DND-41 (cell line): ENCODE data around the gene IQCF2.

Source experiments
- ATAC-seq: fragments of 200-7000 bp; cut with Tn5 transposase; 3 replicates; pipeline ENCODE4 v1.9.1; 2021; ENCODE audit warnings: low read depth; ENCODE audit not compliant: insufficient read depth
- DNase-seq: peaks from one replicate; pipeline ENCODE4 v3.0.0-alpha.2; 2020
- H2AFZ ChIP-seq: 2 replicates; pipeline ENCODE4 v1.6.0; 2012; ENCODE audit warnings: low read depth, low read length
- H3K27ac ChIP-seq: 2 replicates; pipeline ENCODE4 v1.5.1; 2012; ENCODE audit warnings: low read length, inconsistent platforms
- H3K27me3 ChIP-seq: fragments of 200-600 bp; sonication (generic); 2 replicates; pipeline ENCODE4 v1.6.0; 2012; ENCODE audit warnings: low read length, mild to moderate bottlenecking, inconsistent platforms; ENCODE audit not compliant: insufficient read depth, poor library complexity
- H3K36me3 ChIP-seq: 2 replicates; pipeline ENCODE4 v1.5.1; 2012; ENCODE audit warnings: low read length, inconsistent platforms; ENCODE audit not compliant: insufficient read depth
- H3K4me1 ChIP-seq: 2 replicates; pipeline ENCODE4 v1.5.1; 2012; ENCODE audit warnings: mild to moderate bottlenecking, low read length; ENCODE audit not compliant: insufficient read depth
- H3K4me2 ChIP-seq: 2 replicates; pipeline ENCODE4 v1.6.0; 2012; ENCODE audit warnings: mild to moderate bottlenecking, moderate library complexity, low read length, inconsistent platforms; ENCODE audit not compliant: insufficient read depth
- H3K4me3 ChIP-seq, 2 experiments: fragments of 200-600 bp in 1 of 2; shearing (Covaris generic) in 1 of 2; 2 replicates each; pipeline ENCODE4 v1.5.1; 2012 to 2016; ENCODE audit warnings: inconsistent platforms in 2 of 2, low read length in 2 of 2, mild to moderate bottlenecking in 2 of 2, low read depth in 1 of 2, moderate library complexity in 1 of 2
- H3K79me2 ChIP-seq: 2 replicates; pipeline ENCODE4 v1.6.0; 2012; ENCODE audit warnings: low read length, inconsistent platforms; ENCODE audit not compliant: insufficient read depth
- H3K9ac ChIP-seq: 2 replicates; pipeline ENCODE4 v1.6.0; 2012; ENCODE audit warnings: low read depth, mild to moderate bottlenecking, inconsistent platforms, low read length, moderate library complexity
- H3K9me3 ChIP-seq: 2 replicates; pipeline ENCODE4 v1.5.1; 2012; ENCODE audit warnings: low read length, moderate library complexity, mild to moderate bottlenecking, inconsistent platforms; ENCODE audit not compliant: insufficient read depth, severe bottlenecking
- H4K20me1 ChIP-seq: 2 replicates; pipeline ENCODE4 v1.6.0; 2012; ENCODE audit warnings: low read length; ENCODE audit not compliant: insufficient read depth
- EZH2 ChIP-seq: IDR thresholded peaks from 3 replicates; pipeline ENCODE4 v1.6.1; 2012; ENCODE audit warnings: borderline replicate concordance, low read depth, mild to moderate bottlenecking, moderate library complexity, low read length, inconsistent platforms; ENCODE audit not compliant: severe bottlenecking
- TF ChIP-seq, protein P1 (sequence below): IDR thresholded peaks from 2 replicates; pipeline ENCODE4 v1.5.1; 2012; ENCODE audit warnings: borderline replicate concordance, low read length, moderate library complexity, mild to moderate bottlenecking; ENCODE audit not compliant: poor library complexity, severe bottlenecking; ENCODE audit errors: extremely low read depth

The IQCF2 gene

DNA sequence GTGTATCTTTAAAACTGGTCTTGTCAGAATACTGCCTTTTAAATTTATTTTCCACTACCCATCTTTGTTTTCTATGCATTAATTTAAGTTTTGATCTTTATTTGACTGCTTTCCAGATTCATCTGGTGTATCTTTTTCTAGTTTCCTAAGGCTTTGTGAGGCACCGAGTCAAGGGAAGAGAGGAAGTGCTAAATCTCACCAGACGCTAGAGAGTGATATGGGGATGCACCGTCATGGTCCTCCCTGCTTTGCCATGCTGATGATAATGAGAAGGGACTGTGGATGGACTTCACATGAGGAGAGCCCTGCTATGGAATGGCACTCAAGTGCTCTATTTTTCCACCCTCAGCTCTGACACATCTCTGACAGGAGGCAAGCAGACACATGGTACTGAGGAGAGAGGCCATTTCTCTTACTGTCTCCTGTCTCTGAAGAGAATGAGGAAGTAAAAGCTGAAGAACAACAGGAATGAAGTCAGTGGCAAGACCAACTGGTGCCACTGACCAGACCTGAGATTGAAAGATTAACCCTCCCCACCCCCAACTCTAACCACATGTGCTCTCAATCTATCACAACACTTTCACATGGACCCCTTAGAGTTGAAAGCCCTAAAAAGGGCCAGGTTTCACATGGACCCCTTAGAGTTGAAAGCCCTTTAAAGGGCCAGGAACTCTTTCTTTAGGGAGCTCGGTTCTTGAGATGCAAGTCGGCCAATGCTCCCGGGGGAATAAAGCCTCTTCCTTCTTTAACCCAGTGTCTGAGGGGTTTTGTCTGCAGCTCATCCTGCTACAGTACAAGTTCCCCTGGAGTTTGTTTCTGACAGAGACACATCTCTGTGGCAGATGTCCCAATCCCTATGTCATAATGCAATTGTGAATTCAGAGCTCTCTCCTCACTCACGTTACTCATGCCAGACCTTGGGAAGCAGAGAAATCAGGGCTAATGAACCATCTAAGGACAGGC lies at the start of gene IQCF2:
Gene IQCF2, plus strand, starts transcription at position 913 of the 963 bp plus-strand sequence. CDS start 52 bp downstream, outside the sequence.
- Histone ChIP-seq H3K4me3 (no peak within 1 kb of the TSS), H3K4me2 (no peak within 1 kb of the TSS), H3K9me3 (no peaks in the 10 kb centered on the region), H3K79me2 (no peaks in the 10 kb centered on the region), H3K27me3 (no peaks in the 10 kb centered on the region), H3K4me1 (no peaks in the 10 kb centered on the region), H4K20me1 (no peaks in the 10 kb centered on the region), H3K9ac (no peak within 1 kb of the TSS), H3K36me3 (no peaks in the 10 kb centered on the region), H2AFZ (no peak within 1 kb of the TSS), H3K27ac (no peak within 1 kb of the TSS)
- no peak for TF ChIP-seq EZH2
- TF ChIP-seq, protein P1, sequence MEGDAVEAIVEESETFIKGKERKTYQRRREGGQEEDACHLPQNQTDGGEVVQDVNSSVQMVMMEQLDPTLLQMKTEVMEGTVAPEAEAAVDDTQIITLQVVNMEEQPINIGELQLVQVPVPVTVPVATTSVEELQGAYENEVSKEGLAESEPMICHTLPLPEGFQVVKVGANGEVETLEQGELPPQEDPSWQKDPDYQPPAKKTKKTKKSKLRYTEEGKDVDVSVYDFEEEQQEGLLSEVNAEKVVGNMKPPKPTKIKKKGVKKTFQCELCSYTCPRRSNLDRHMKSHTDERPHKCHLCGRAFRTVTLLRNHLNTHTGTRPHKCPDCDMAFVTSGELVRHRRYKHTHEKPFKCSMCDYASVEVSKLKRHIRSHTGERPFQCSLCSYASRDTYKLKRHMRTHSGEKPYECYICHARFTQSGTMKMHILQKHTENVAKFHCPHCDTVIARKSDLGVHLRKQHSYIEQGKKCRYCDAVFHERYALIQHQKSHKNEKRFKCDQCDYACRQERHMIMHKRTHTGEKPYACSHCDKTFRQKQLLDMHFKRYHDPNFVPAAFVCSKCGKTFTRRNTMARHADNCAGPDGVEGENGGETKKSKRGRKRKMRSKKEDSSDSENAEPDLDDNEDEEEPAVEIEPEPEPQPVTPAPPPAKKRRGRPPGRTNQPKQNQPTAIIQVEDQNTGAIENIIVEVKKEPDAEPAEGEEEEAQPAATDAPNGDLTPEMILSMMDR: no peak
- ATAC-seq (no peak), DNase-seq (no peak)

DNA sequence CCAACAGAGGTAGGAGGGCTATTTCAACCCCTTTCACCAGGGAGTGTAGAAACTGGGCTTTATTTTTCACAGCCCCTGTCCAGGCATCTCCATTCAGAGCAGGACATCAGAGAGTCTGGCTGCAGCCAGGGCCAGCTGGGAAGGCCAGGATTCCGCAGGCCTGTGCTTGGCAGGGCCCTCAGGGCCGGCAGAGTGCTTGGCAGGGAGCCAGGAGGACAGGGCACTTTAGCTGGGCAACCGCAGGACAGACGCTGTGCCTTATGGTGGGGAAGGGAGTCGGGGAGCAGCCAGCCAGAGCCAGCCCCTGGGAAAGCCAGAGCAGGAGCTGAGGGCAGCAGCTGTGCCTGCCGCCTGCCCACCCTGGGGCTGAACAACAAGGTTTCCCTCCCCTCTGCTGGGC lies 47.9 kb upstream of the IQCF2 start:
- ATAC-seq (no peak), DNase-seq (no peak)
- Histone ChIP-seq H3K79me2 (no peaks in the 10 kb centered on the region), H3K27ac (no peak overlapping the region), H3K4me3 (no peak overlapping the region), H3K9me3 (no peaks in the 10 kb centered on the region), H3K9ac (no peak overlapping the region), H3K27me3 (peaks cover 6% of the 10 kb centered on the region), H3K4me1 (no peaks in the 10 kb centered on the region), H3K36me3 (no peaks in the 10 kb centered on the region), H3K4me2 (no peak overlapping the region), H2AFZ (no peak overlapping the region), H4K20me1 (no peaks in the 10 kb centered on the region)
- TF ChIP-seq, protein P1: no peak
- no peak for TF ChIP-seq EZH2

DNA sequence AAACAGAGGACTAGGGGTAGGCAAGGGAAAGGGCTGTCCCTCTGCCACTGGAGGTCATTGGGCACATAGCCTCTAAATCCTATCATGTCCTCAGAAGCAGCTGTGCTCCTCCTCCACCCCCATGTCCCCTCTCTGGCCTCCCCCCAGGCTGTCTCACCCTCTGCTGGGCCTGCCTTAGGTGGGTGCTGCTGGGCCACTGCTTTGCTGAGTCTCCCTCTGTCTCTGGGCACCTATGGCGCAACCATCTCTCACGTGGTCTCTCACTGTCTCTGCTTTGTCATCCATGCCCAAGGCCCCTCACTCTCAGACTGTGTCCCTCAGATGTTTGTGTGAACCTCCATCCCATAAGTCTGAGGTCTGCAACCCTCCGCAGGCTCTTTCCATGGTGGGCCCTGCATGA lies 47.4 kb upstream of the IQCF2 start:
- no peak overlapping the region for H3K27ac ChIP-seq
- H3K36me3 ChIP-seq: no peaks in the 10 kb centered on the region
- ATAC-seq (no peak), DNase-seq (no peak)
- H3K9ac ChIP-seq: no peak overlapping the region
- H4K20me1 ChIP-seq: no peaks in the 10 kb centered on the region
- H3K4me2 ChIP-seq: no peak overlapping the region
- H3K4me3 ChIP-seq: no peak overlapping the region
- H2AFZ ChIP-seq: no peak overlapping the region
- no peaks in the 10 kb centered on the region for H3K4me1 ChIP-seq
- peaks cover 6% of the 10 kb centered on the region for H3K27me3 ChIP-seq
- H3K79me2 ChIP-seq: no peaks in the 10 kb centered on the region
- no peaks in the 10 kb centered on the region for H3K9me3 ChIP-seq
- TF ChIP-seq, protein P1: no peak
- TF ChIP-seq EZH2: no peak
